Hematopoietic multipotent progenitor cell (in vitro differentiated cells): ENCODE results near the gene LPCAT1. TPM values are rescaled to one million over a fixed set of nuclear protein-coding genes. Genes with fewer than 3 reads are reported as not detected.

Experiments
- DNase-seq, 3 donors: peaks; one replicate each; pipeline ENCODE4 v3.0.0-alpha.2; 2011 to 2015; ENCODE audit warnings: low read depth in 2 of 3, low spot score in 2 of 3
- total RNA-seq: library from RNA; depleted of rRNA; stranded (reverse); fragments of >200 nt; gene quantifications from one replicate; pipeline ENCODE4 v1.2.3, GENCODE V29; 2012

The LPCAT1 gene
- total RNA-seq, 1 donor = 27.5 TPM

GRCh38 chr5:1555808-1556731 is 32.3 kb upstream of the LPCAT1 start:
- DNase-seq = no peak

GRCh38 chr5:1555011-1555807 is 31.4 kb upstream of the LPCAT1 start:
- DNase-seq = no peak

- no peak for DNase-seq
Observed at GRCh38 chr5:1554410-1554967, 30.7 kb upstream of the LPCAT1 start.

- no peak for DNase-seq
Observed at GRCh38 chr5:1553539-1554409, 30.0 kb upstream of the LPCAT1 start.

- no peak for DNase-seq
Observed at GRCh38 chr5:1552521-1553255, 28.9 kb upstream of the LPCAT1 start.

- no peak for DNase-seq
Observed at GRCh38 chr5:1551426-1552301, 27.9 kb upstream of the LPCAT1 start.

- no peak for DNase-seq
Observed at GRCh38 chr5:1550287-1551076, 26.7 kb upstream of the LPCAT1 start.

- no peak for DNase-seq
Observed at GRCh38 chr5:1549475-1550030, 25.8 kb upstream of the LPCAT1 start.

- DNase-seq = no peak
Observed at GRCh38 chr5:1548702-1549474, 25.1 kb upstream of the LPCAT1 start.

GRCh38 chr5:1547655-1548054 is 23.9 kb upstream of the LPCAT1 start:
- no peak for DNase-seq

GRCh38 chr5:1547236-1547635 is 23.5 kb upstream of the LPCAT1 start:
- no peak for DNase-seq

- DNase-seq = no peak
Observed at GRCh38 chr5:1546556-1546955, 22.8 kb upstream of the LPCAT1 start.

- DNase-seq = peak in 1 of 3 donors; percentile 56
Observed at GRCh38 chr5:1545805-1546355, 22.1 kb upstream of the LPCAT1 start.

GRCh38 chr5:1545126-1545804 is 21.5 kb upstream of the LPCAT1 start:
- DNase-seq = no peak

- DNase-seq = no peak
Observed at GRCh38 chr5:1544294-1544961, 20.7 kb upstream of the LPCAT1 start.
